H1 (cell line): ENCODE data around the gene TCF7L2. TPM values are rescaled to one million over a fixed set of nuclear protein-coding genes. Genes with fewer than 3 reads are reported as not detected.

Experiments used
- CTCF ChIA-PET: fragments of 300-600 bp; sonication (Branson Sonifier 250); formaldehyde crosslinking; loops from one replicate; lab custom pipeline; 2021; ENCODE audit not compliant: partially characterized antibody; lab: Charles Lee
- POLR2A ChIA-PET: fragments of 300-600 bp; sonication (Branson Sonifier 250); formaldehyde crosslinking; loops from one replicate; lab custom pipeline; 2021; ENCODE audit warnings: inconsistent platforms; ENCODE audit not compliant: partially characterized antibody; lab: Charles Lee
- DNase-seq, 2 experiments: peaks; one replicate each; pipeline versions ENCODE4 v3.0.0 to v3.0.0-alpha.2; 2010 to 2022; ENCODE audit warnings: low spot score in 2 of 2, low read depth in 1 of 2, mixed read lengths in 1 of 2
- FAIRE-seq: peaks from 2 replicates; lab custom pipeline; 2011; peaks lifted over from hg19 to GRCh38; lab: Jason Lieb, UNC
- H2AFZ ChIP-seq: 2 replicates; pipeline ENCODE4 v1.8.1; 2012; ENCODE audit warnings: low read length, inconsistent platforms
- H2AK5ac ChIP-seq: 2 replicates; pipeline ENCODE4 v1.6.1; 2013; ENCODE audit warnings: low read depth, low read length
- H2BK120ac ChIP-seq: replicated peaks from 2 replicates; pipeline ENCODE3; 2013; ENCODE audit warnings: low read depth, low read length, inconsistent platforms
- H2BK12ac ChIP-seq: 2 replicates; pipeline ENCODE4 v1.6.1; 2013; ENCODE audit warnings: low read depth, low read length
- H2BK15ac ChIP-seq: 2 replicates; pipeline ENCODE4 v1.6.1; 2013; ENCODE audit warnings: low read length
- H2BK20ac ChIP-seq: 2 replicates; pipeline ENCODE4 v1.6.1; 2013; ENCODE audit warnings: low read length
- H2BK5ac ChIP-seq: 2 replicates; pipeline ENCODE4 v1.6.1; 2013; ENCODE audit warnings: low read depth, low read length
- H3K14ac ChIP-seq: 2 replicates; pipeline ENCODE4 v1.6.1; 2013; ENCODE audit warnings: inconsistent platforms; ENCODE audit not compliant: insufficient read length
- H3K18ac ChIP-seq: 2 replicates; pipeline ENCODE4 v1.6.1; 2013; ENCODE audit warnings: low read length; ENCODE audit errors: extremely low read depth
- H3K23ac ChIP-seq: 2 replicates; pipeline ENCODE4 v1.6.1; 2013; ENCODE audit warnings: inconsistent platforms; ENCODE audit not compliant: insufficient read length
- H3K23me2 ChIP-seq: 2 replicates; pipeline ENCODE4 v1.6.1; 2013; ENCODE audit warnings: low read depth, low read length
- H3K27ac ChIP-seq: 2 replicates; pipeline ENCODE4 v1.6.1; 2011; ENCODE audit warnings: low read depth, low read length, inconsistent platforms
- H3K27me3 ChIP-seq, 4 experiments: replicated peaks in 1 of 4; 1 replicate in 1 of 4; 2 replicates in 3 of 4; pipeline versions ENCODE4 v1.6.1 to v1.8.1; 2011 to 2013; ENCODE audit warnings: low read length in 3 of 4, mild to moderate bottlenecking in 3 of 4, inconsistent platforms in 2 of 4, mixed read lengths in 2 of 4, moderate library complexity in 1 of 4; ENCODE audit not compliant: control insufficient read depth in 3 of 4, insufficient read depth in 3 of 4; ENCODE audit errors: extremely low read depth in 1 of 4
- H3K36me3 ChIP-seq, 4 experiments: 2 replicates each; pipeline versions ENCODE4 v1.6.1 to v1.8.1; 2011 to 2013; ENCODE audit warnings: mild to moderate bottlenecking in 4 of 4, low read length in 3 of 4, moderate library complexity in 2 of 4, control low read depth in 1 of 4, inconsistent platforms in 1 of 4; ENCODE audit not compliant: insufficient read depth in 4 of 4, control insufficient read depth in 2 of 4
- H3K4ac ChIP-seq: replicated peaks from 2 replicates; pipeline ENCODE3; 2013; ENCODE audit warnings: low read length, low read depth, mixed read lengths, inconsistent platforms; ENCODE audit not compliant: insufficient read length
- H3K4me1 ChIP-seq, 4 experiments: replicated peaks in 1 of 4; 1 replicate in 1 of 4; 2 replicates in 3 of 4; pipeline versions ENCODE4 v1.6.1 to v1.8.1; 2011 to 2013; ENCODE audit warnings: low read length in 3 of 4, inconsistent platforms in 2 of 4, mixed read lengths in 1 of 4; ENCODE audit not compliant: insufficient read depth in 4 of 4, control insufficient read depth in 3 of 4
- H3K4me2 ChIP-seq, 2 experiments: 2 replicates each; pipeline versions ENCODE4 v1.6.1 to v1.8.1; 2011 to 2013; ENCODE audit warnings: low read depth in 2 of 2, low read length in 2 of 2, control low read depth in 1 of 2, inconsistent platforms in 1 of 2, mild to moderate bottlenecking in 1 of 2; ENCODE audit not compliant: insufficient read depth in 1 of 2
- H3K4me3 ChIP-seq, 4 experiments: fragments of 200-600, 300-600 bp in 1 of 4; sonication (generic), shearing (Covaris generic), sonication (Bioruptor Twin) in 1 of 4; 2 replicates each; pipeline versions ENCODE4 v1.5.1 to v1.8.1; 2011 to 2016; ENCODE audit warnings: low read length in 4 of 4, low read depth in 3 of 4, control low read depth in 2 of 4, inconsistent platforms in 2 of 4, mild to moderate bottlenecking in 2 of 4, mixed read lengths in 1 of 4, moderate library complexity in 1 of 4; ENCODE audit not compliant: insufficient read depth in 2 of 4; ENCODE audit errors: extremely low read depth in 1 of 4
- H3K56ac ChIP-seq: replicated peaks from 2 replicates; pipeline ENCODE3; 2013; ENCODE audit warnings: low read depth, mild to moderate bottlenecking, mixed read lengths, low read length, inconsistent platforms; ENCODE audit not compliant: insufficient read length
- H3K79me1 ChIP-seq: 2 replicates; pipeline ENCODE4 v1.6.1; 2013; ENCODE audit warnings: low read depth, low read length, control low read depth
- H3K79me2 ChIP-seq, 2 experiments: 2 replicates each; pipeline versions ENCODE4 v1.6.1 to v1.8.1; 2012 to 2013; ENCODE audit warnings: low read length in 2 of 2, mild to moderate bottlenecking in 2 of 2, inconsistent platforms in 1 of 2; ENCODE audit not compliant: insufficient read depth in 2 of 2, control insufficient read depth in 1 of 2
- H3K9ac ChIP-seq, 4 experiments: replicated peaks in 1 of 4; 1 replicate in 1 of 4; 2 replicates in 3 of 4; pipeline versions ENCODE4 v1.6.1 to v1.8.1; 2011 to 2013; ENCODE audit warnings: low read depth in 3 of 4, low read length in 3 of 4, control low read depth in 2 of 4, mild to moderate bottlenecking in 2 of 4, moderate library complexity in 2 of 4, inconsistent platforms in 1 of 4; ENCODE audit errors: extremely low read depth in 1 of 4
- H3K9me3 ChIP-seq, 2 experiments: 2 replicates each; pipeline versions ENCODE4 v1.6.1 to v1.8.1; 2012 to 2013; ENCODE audit warnings: mild to moderate bottlenecking in 2 of 2, moderate library complexity in 2 of 2, control low read depth in 1 of 2, inconsistent platforms in 1 of 2, low read depth in 1 of 2, low read length in 1 of 2, mixed read lengths in 1 of 2; ENCODE audit not compliant: insufficient read depth in 2 of 2
- H4K20me1 ChIP-seq, 2 experiments: replicated peaks in 1 of 2; 2 replicates each; pipeline versions ENCODE3 to v1.8.1; 2011 to 2013; ENCODE audit warnings: inconsistent platforms in 2 of 2, low read length in 2 of 2, mild to moderate bottlenecking in 1 of 2; ENCODE audit not compliant: insufficient read depth in 2 of 2, control insufficient read depth in 1 of 2
- H4K5ac ChIP-seq: 2 replicates; pipeline ENCODE4 v1.6.1; 2013; ENCODE audit warnings: low read length, low read depth, mixed read lengths, inconsistent platforms; ENCODE audit not compliant: insufficient read length
- H4K8ac ChIP-seq: 2 replicates; pipeline ENCODE4 v1.8.0; 2013; ENCODE audit warnings: mild to moderate bottlenecking, moderate library complexity, low read length, inconsistent platforms; ENCODE audit not compliant: insufficient read depth; ENCODE audit errors: extremely low read depth
- H4K91ac ChIP-seq: replicated peaks from 2 replicates; pipeline ENCODE3; 2013; ENCODE audit warnings: low read length, mixed read lengths, inconsistent platforms; ENCODE audit not compliant: insufficient read length
- BCL11A ChIP-seq, 2 experiments: IDR thresholded peaks; one replicate each; pipeline ENCODE4 v1.6.1; 2011; ENCODE audit warnings: low read depth in 2 of 2, low read length in 2 of 2, mild to moderate bottlenecking in 2 of 2
- CREB1 ChIP-seq: IDR thresholded peaks from 2 replicates; pipeline ENCODE4 v1.6.1; 2012; ENCODE audit warnings: inconsistent platforms
- EGR1 ChIP-seq: IDR thresholded peaks from 2 replicates; pipeline ENCODE4 v1.6.1; 2011; ENCODE audit warnings: low read depth, low read length, borderline replicate concordance
- EZH2 ChIP-seq: fragments of 200-600 bp; sonication (generic); IDR thresholded peaks from 2 replicates; pipeline ENCODE4 v1.7.1; 2012; ENCODE audit warnings: low read depth, mild to moderate bottlenecking, moderate library complexity, low read length, inconsistent platforms; ENCODE audit not compliant: severe bottlenecking
- JUND ChIP-seq: IDR thresholded peaks from 2 replicates; pipeline ENCODE4 v1.6.1; 2011; ENCODE audit warnings: mild to moderate bottlenecking, improper control_type of control experiment, low read length
- KDM1A ChIP-seq: fragments of 200-600, 300-600 bp; sonication (generic); IDR thresholded peaks from 2 replicates; pipeline ENCODE4 v1.7.1; 2016; ENCODE audit warnings: mild to moderate bottlenecking, low read length, borderline replicate concordance
- KDM5A ChIP-seq: fragments of 200-600 bp; IDR thresholded peaks from 2 replicates; pipeline ENCODE4 v1.7.1; 2012; ENCODE audit warnings: mild to moderate bottlenecking, low read length, inconsistent platforms, mixed read lengths
- MAFK ChIP-seq: IDR thresholded peaks from 2 replicates; pipeline ENCODE4 v1.6.1; 2012; ENCODE audit warnings: low read depth, mild to moderate bottlenecking, improper control_type of control experiment, low read length
- POU5F1 ChIP-seq: IDR thresholded peaks from 2 replicates; pipeline ENCODE4 v1.6.1; 2011; ENCODE audit warnings: low read depth, mild to moderate bottlenecking, low read length, moderate library complexity
- RAD21 ChIP-seq, 2 experiments: IDR thresholded peaks in 1 of 2; conservative IDR thresholded peaks in 1 of 2; 2 replicates each; pipeline ENCODE4 v1.6.1; 2011; ENCODE audit warnings: low read depth in 2 of 2, low read length in 2 of 2, improper control_type of control experiment in 1 of 2, inconsistent platforms in 1 of 2, mild to moderate bottlenecking in 1 of 2, moderate library complexity in 1 of 2
- RFX5 ChIP-seq: IDR thresholded peaks from 2 replicates; pipeline ENCODE4 v1.6.1; 2011; ENCODE audit warnings: low read depth, low read length, improper control_type of control experiment, borderline replicate concordance
- SIX5 ChIP-seq: IDR thresholded peaks from 2 replicates; pipeline ENCODE4 v1.6.1; 2011; ENCODE audit warnings: mild to moderate bottlenecking, low read depth, low read length
- SUZ12 ChIP-seq: fragments of 200-600 bp; sonication (generic); IDR thresholded peaks from 2 replicates; pipeline ENCODE4 v1.6.1; 2012; ENCODE audit warnings: mild to moderate bottlenecking, inconsistent platforms, low read length, moderate library complexity, mixed read lengths
- TAF1 ChIP-seq: IDR thresholded peaks from 2 replicates; pipeline ENCODE4 v1.6.1; 2011; ENCODE audit warnings: mild to moderate bottlenecking, low read depth, low read length
- WGBS, 2 experiments: shearing (Covaris generic) in 1 of 2; methylation state at CpG; one replicate each; pipeline versions ENCODE4 v1.1.6 to v1.1.7; 2013 to 2015; ENCODE audit warnings: low lambda C conversion rate in 2 of 2, mixed read lengths in 2 of 2, inconsistent platforms in 1 of 2, low coverage in 1 of 2, missing lambda C conversion rate in 1 of 2; ENCODE audit not compliant: insufficient replicate concordance in 2 of 2, insufficient coverage in 1 of 2, insufficient read length in 1 of 2; ENCODE audit errors: extremely low coverage in 1 of 2, missing lambda C conversion rate in 1 of 2; 5-methylcytosine and 5-hydroxymethylcytosine counted together
- polyA plus RNA-seq, 7 experiments: library from polyadenylated mRNA; depleted of rRNA in 3 of 7; stranded (reverse) in 5 of 7; unstranded in 2 of 7; fragments of >200 nt in 5 of 7; fragments of 200-250 nt in 2 of 7; gene quantifications; 1 replicate in 5 of 7; 2 replicates in 1 of 7; 4 replicates in 1 of 7; pipeline versions ENCODE4 v1.2.1 to v1.2.3, GENCODE V29; 2011 to 2013; ENCODE audit warnings: missing spikeins in 2 of 7, mixed read lengths in 2 of 7
- total RNA-seq: library from RNA; stranded (reverse); fragmentation: NEBNext Ultra II Directional; extraction: Animal tissue kit (Norgen Biotek cat#: 25700); gene quantifications from 2 replicates; pipeline ENCODE4 v1.2.1, GENCODE V29; 2021
- TF ChIP-seq, protein P1 (sequence below): IDR thresholded peaks from 2 replicates; pipeline ENCODE4 v1.6.1; 2012; ENCODE audit warnings: inconsistent platforms

TCF7L2 gene
- total and polyA plus RNA-seq, 2 of the 8 experiments (the other 6 are each of a cell fraction or from before 2014, with no cell fraction given), result 33.9 to 67.3 TPM

DNA sequence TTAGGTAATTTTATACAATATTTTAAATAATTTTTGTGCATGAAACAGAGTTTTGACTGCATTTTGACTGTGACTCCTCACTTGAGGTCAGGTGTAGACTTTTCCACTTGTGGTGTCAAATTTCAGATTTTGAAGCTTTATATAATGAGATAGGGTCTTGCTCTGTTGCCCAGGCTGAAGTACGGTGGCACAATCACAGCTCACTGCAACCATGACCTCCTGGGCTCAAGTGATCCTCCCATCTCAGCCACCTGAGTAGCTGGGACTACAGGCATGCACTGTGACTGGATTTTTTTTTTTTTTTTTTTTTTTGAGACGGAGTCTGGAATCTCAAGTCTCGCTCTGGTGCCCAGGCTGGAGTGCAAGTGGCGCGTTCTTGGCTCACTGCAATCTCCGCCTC is 74.9 kb downstream of the TCF7L2 start:
- Histone ChIP-seq H3K9me3 (no peaks in the 10 kb centered on the region), H3K4me1 (peaks cover 9 to 29% (median 17%) of the 10 kb centered on the region in 4 experiments), H3K14ac (no peak overlapping the region), H3K23me2 (peaks cover under 1% of the 10 kb centered on the region; the same call in 1 of the 2 replicates), H3K27me3 (no peaks in the 10 kb centered on the region), H3K56ac (no peak overlapping the region), H2BK12ac (no peak overlapping the region), H4K20me1 (peaks cover 31 to 36% of the 10 kb centered on the region in 2 experiments), H3K4me3 (no peak overlapping the region), H3K23ac (no peak overlapping the region), H4K8ac (no peak overlapping the region), H3K27ac (no peak overlapping the region), H3K18ac (no peak overlapping the region), H2BK20ac (no peak overlapping the region), H4K5ac (no peak overlapping the region), H2BK120ac (no peak overlapping the region), H3K79me1 (peaks cover 20% of the 10 kb centered on the region), H2BK15ac (no peak overlapping the region), H3K9ac (no peak overlapping the region), H4K91ac (no peak overlapping the region), H3K79me2 (peaks cover 11 to 97% of the 10 kb centered on the region in 2 experiments; a peak in 3 of 4 replicates), H2AK5ac (no peak overlapping the region), H3K4me2 (no peak overlapping the region), H3K4ac (no peak overlapping the region), H3K36me3 (peaks cover 0 to 5% (median 0%) of the 10 kb centered on the region in 4 experiments; a peak in 3 of 8 replicates), H2AFZ (no peak overlapping the region), H2BK5ac (no peak overlapping the region)
- POLR2A ChIA-PET, result interaction anchor here (2.4 kb wide), 1 partner anchor 16 kb away, joined by 5 read pairs; no protein-coding TSS in a partner anchor
- CTCF ChIA-PET, result interaction anchor here (0.6 to 1.2 kb wide), 2 partner anchors 27 to 367 kb away, joined by 4 read pairs; no protein-coding TSS in a partner anchor
- DNase-seq (no peak), FAIRE-seq (no peak)
- 90% methylated on average over 4 of the region's 6 CpGs; no CpG with 5 or more reads in 1 of the 2 experiments for WGBS, 2 experiments
- TF ChIP-seq TAF1 (no peak), KDM1A (no peak), CREB1 (no peak), RAD21 (IDR thresholded peaks at IDR 0.05 in 1 of 2, conservative IDR thresholded peaks at IDR 0.05 in 1 of 2; ENCODE audit: low read depth in 2 of 2, low read length in 2 of 2) (no peak), JUND (no peak), SIX5 (no peak), EGR1 (no peak), POU5F1 (no peak), EZH2 (no peak), KDM5A (no peak), RFX5 (no peak), MAFK (no peak), BCL11A (IDR thresholded peaks at IDR 0.05; ENCODE audit: low read depth in 2 of 2, low read length in 2 of 2) (no peak), SUZ12 (no peak)
- TF ChIP-seq, protein P1, sequence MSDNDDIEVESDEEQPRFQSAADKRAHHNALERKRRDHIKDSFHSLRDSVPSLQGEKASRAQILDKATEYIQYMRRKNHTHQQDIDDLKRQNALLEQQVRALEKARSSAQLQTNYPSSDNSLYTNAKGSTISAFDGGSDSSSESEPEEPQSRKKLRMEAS, result no peak
